Mesodermal cell (in vitro differentiated cells): ENCODE measurements around the gene RUNX3.
"Not testable (repeated sequence)": the region's sequence is repeated elsewhere in the genome, so short reads cannot be mapped to it uniquely, and the experiment has no call there.

Source experiments
- H3K27ac ChIP-seq: 2 replicates; pipeline ENCODE4 v1.7.0; 2013; ENCODE audit warnings: mild to moderate bottlenecking, low read depth, low read length, moderate library complexity; ENCODE audit not compliant: severe bottlenecking
- H3K36me3 ChIP-seq: 2 replicates; pipeline ENCODE4 v1.7.1; 2013; ENCODE audit warnings: mild to moderate bottlenecking, low read length, moderate library complexity; ENCODE audit not compliant: control insufficient read depth, insufficient read depth
- H3K4me1 ChIP-seq: one replicate; pipeline ENCODE4 v1.7.1; 2013; ENCODE audit warnings: mild to moderate bottlenecking, low read length; ENCODE audit not compliant: insufficient read depth, control insufficient read depth, poor library complexity, severe bottlenecking
- H3K4me3 ChIP-seq: 2 replicates; pipeline ENCODE4 v1.7.0; 2013; ENCODE audit warnings: low read length, control low read depth, mild to moderate bottlenecking; ENCODE audit not compliant: insufficient read depth, poor library complexity, severe bottlenecking; ENCODE audit errors: extremely low read depth
- H3K9me3 ChIP-seq: 2 replicates; pipeline ENCODE4 v1.7.1; 2013; ENCODE audit warnings: mild to moderate bottlenecking, low read length, moderate library complexity; ENCODE audit not compliant: control insufficient read depth
- WGBS, 2 experiments: methylation state at CpG; one replicate each; pipeline ENCODE4 v1.1.5; 2013; ENCODE audit warnings: missing lambda C conversion rate in 2 of 2; ENCODE audit not compliant: insufficient coverage in 2 of 2; 5-methylcytosine and 5-hydroxymethylcytosine counted together

The RUNX3 gene

DNA sequence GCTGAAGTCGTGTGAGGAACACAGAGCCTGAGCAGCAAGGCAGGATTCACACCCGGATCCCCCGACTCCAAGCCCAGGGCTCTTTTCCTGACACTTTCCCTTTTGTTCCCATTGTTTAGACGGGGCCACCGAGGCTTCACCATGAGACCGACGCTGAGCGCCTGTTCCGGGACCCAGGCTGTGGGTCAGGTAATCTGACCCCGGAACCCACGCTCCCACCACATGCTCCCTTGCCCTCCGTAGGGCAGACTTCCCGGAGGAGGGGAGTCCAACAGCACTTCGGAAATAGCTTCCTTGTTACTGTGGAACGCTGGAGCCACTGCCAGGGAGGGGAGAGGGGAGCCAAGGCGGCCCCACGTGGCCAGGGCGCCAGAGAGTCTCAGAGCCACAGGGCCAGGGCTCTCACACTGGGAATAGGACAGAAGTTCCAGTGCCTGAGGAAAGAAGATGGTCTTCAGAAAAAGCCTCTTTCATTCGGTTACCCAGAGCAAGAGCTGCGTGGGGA is 18.4 kb downstream of the RUNX3 start:
- Histone ChIP-seq H3K4me1 (peaks cover 18% of the 10 kb centered on the region), H3K36me3 (peaks cover 4% of the 10 kb centered on the region), H3K27ac (no peak overlapping the region), H3K9me3 (no peaks in the 10 kb centered on the region), H3K4me3 (no peak overlapping the region)
- 93 to 96% methylated on average over 16 to 19 of the region's 20 CpGs for WGBS, 2 experiments

DNA sequence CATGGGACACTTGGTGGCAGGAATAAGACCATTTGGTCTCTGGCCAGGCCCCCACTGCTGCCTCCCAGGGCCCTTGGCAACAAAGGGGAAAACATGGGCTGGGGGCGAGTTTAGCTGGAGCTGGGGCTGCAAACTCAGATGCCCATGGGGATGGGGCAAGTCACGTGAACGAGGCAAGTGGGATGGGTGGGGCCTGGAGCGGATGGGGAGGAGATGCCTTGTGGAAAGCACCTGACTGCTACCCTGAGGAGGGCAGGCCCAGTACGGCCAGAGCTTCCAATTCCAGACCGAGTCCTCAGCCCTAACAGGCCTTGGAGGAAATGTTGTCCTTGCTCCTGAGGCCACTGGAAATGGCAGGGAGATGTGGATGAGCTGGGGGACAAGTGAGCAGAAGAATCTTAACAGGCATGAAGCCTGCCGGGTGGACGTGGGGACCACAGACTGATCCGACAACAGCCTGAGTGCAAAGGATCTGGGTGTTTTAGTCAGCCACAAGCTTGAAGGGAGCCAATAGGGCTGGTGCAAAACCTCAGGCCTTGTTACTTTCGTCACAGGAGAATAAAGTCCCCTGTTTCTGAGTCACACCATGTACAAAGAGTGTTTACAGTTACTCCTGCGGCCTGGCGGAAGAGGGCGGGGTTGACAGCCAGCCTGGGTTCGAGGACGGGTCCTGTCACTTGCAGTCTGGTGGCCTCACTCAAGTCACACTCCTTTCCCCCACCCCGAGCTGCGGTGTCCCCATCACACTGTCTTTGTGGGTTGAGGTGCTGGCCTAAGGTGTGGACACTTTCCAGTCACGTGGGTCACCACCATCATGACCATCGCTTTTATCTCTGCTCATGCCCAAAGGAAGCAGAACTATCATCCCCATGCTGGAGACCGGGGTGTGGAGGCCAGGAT is 19.1 kb downstream of the RUNX3 start:
- Histone ChIP-seq H3K36me3 (peaks cover 7% of the 10 kb centered on the region), H3K4me3 (no peak overlapping the region), H3K9me3 (no peaks in the 10 kb centered on the region), H3K27ac (peak overlapping the region; percentile 5), H3K4me1 (peaks cover 18% of the 10 kb centered on the region)
- WGBS, 2 experiments = 91 to 92% methylated on average over 16 to 19 of the region's 20 CpGs

DNA sequence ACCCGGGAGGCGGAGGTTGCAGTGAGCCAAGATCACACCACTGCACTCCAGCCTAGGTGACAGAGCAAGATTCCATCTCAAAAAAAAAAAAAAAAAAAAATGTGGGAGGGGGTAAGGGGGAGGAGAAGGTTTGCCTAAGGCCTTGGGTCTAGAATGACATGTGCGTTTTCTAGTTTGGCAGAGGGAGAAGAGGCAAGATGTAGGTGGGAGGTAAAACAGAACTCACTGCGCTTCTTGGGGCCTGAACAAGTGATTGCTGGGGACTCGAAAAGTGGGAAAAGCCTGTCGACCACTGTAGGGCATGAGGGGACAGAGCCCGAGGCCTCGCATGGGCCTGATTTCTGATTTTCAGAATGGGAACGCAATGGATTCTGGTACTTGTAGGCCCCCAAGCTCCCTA is 19.9 kb downstream of the RUNX3 start:
- H3K27ac ChIP-seq = no peak overlapping the region
- H3K4me3 ChIP-seq = no peak overlapping the region
- H3K4me1 ChIP-seq = peaks cover 18% of the 10 kb centered on the region
- no peaks in the 10 kb centered on the region for H3K9me3 ChIP-seq
- WGBS, 2 experiments = 92 to 94% methylated on average over 7 to 8 of the region's 9 CpGs
- H3K36me3 ChIP-seq = peaks cover 7% of the 10 kb centered on the region

DNA sequence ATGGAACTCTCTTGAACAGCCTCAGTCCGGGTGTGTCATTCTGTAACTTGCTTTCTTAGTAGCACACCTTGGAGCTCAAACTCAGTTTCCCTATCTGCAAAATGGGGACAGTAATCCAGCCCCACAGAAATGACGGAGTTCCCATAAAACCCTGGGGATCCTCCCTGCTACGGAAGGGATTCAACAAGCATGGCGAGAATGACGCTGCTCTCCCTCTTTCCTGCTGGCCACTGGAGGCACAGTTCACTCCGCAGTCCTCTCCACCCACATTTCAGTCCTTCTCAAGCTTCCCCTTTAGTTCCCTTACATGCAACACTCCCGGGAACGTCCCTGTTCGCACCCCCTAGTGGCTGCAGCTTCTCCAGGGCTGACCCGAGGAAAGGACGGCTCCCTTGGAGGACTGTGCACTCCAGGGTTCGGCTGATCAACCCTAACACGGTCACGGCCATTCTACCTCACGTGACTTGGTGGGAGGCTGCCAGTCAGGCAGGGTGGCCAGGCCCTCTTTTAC is 20.6 kb downstream of the RUNX3 start:
- H3K9me3 ChIP-seq = no peaks in the 10 kb centered on the region
- no peak overlapping the region for H3K4me3 ChIP-seq
- peaks cover 14% of the 10 kb centered on the region for H3K4me1 ChIP-seq
- H3K36me3 ChIP-seq = peaks cover 7% of the 10 kb centered on the region
- 49% methylated on average over 12 to 15 of the region's 15 CpGs for WGBS, 2 experiments
- no peak overlapping the region for H3K27ac ChIP-seq

DNA sequence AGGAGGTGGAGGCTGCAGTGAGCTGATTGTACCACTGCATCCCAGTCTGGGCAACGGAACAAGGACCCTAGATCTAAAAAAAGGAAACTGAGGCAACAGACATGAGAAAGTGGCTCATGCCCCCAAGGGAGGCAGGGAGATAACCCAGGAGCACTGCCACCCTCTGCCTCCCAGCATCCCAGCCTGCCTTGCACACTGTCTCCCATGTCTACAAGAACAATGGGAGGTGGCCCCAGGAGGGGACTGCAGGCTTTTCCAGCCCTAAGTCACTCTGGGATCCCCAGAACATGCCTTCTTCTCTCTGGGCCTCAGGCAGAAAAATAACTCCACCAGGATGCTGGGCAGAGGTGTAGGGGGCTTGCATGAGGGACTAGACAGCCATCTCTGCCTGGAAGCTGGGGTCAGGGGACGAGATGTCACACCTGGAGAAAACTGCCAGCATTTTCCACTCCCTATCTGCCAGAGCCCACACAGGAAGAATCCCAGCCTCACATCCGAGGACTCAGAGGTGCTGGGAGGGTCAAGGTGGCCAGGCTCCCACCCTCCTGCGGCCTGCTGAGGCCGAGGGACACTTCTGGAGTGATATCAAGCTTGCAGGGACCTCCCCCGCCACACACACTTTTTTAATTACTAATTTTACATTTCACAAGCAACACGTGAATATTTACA is 21.4 kb downstream of the RUNX3 start:
- WGBS, 2 experiments = 90 to 92% methylated on average over 4 to 6 of the region's 7 CpGs
- H3K4me1 ChIP-seq = peaks cover 13% of the 10 kb centered on the region

DNA sequence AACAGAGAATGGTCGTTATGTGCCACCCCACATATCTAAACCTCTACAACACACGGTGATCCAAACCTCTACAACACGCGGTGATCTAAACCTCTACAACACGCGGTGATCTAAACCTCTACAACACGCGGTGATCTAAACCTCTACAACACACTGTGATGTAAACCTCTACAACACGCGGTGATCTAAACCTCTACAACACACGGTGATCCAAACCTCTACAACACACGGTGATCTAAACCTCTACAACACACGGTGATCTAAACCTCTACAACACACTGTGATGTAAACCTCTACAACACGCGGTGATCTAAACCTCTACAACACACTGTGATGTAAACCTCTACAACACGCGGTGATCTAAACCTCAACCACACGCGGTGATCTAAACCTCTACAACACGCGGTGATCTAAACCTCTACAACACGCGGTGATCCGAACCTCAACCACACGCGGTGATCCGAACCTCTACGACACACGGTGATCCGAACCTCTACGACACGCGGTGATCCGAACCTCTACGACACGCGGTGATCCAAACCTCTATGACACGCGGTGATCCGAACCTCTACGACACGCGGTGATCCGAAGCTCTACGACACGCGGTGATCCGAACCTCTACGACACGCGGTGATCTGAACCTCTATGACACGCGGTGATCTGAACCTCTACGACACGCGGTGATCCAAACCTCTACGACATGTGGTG is 22.3 kb downstream of the RUNX3 start:
- WGBS, 2 experiments = 86 to 91% methylated on average over 26 to 43 of the region's 57 CpGs
- not testable (repeated sequence) for H3K9me3 ChIP-seq, H3K4me3 ChIP-seq, H3K36me3 ChIP-seq, H3K27ac ChIP-seq
- peaks cover 13% of the 10 kb centered on the region for H3K4me1 ChIP-seq

More for the DNA sequence above, 21.4 kb downstream of the RUNX3 start:
- Histone ChIP-seq H3K9me3 (no peaks in the 10 kb centered on the region), H3K4me3 (no peak overlapping the region), H3K27ac (no peak overlapping the region), H3K36me3 (peaks cover 7% of the 10 kb centered on the region)

DNA sequence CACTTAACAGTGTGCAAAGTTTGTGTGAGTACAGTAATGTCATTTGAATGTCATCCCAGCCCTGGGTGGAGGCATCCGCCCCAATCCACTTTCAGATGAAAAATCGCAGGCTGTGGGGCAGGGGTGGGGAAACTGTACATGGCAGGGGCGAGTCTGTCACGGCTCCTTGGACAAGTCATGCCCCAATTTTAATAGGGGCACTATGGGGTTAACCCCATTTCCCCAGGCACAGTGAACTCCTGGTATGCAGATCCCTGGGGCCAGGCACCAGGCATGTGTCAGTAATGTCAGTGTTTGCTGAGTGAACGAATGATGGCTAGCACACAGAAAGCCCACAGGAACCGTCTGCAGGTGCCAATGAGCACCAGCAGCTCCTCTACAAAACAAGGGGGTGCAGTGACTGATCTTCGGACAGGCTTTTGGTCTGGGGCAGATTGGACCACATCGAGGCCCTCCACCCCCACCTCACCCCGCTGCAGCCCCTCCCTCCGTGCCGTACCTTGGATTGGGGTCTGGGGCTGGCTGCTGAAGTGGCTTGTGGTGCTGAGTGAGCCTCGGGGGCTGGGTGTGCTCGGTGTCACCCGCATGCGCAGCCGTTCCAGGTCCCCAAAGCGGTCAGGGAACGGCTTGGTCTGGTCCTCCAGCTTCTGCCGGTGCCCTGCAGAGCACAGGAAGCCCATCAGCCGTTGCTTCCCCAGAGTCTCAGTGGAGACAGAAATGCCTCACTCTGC is 23.2 kb downstream of the RUNX3 start:
- Histone ChIP-seq H3K4me3 (no peak overlapping the region), H3K27ac (no peak overlapping the region), H3K36me3 (peaks cover 7% of the 10 kb centered on the region), H3K4me1 (peaks cover 13% of the 10 kb centered on the region), H3K9me3 (no peaks in the 10 kb centered on the region)
- WGBS, 2 experiments = 93% methylated on average over 17 to 18 of the region's 20 CpGs

DNA sequence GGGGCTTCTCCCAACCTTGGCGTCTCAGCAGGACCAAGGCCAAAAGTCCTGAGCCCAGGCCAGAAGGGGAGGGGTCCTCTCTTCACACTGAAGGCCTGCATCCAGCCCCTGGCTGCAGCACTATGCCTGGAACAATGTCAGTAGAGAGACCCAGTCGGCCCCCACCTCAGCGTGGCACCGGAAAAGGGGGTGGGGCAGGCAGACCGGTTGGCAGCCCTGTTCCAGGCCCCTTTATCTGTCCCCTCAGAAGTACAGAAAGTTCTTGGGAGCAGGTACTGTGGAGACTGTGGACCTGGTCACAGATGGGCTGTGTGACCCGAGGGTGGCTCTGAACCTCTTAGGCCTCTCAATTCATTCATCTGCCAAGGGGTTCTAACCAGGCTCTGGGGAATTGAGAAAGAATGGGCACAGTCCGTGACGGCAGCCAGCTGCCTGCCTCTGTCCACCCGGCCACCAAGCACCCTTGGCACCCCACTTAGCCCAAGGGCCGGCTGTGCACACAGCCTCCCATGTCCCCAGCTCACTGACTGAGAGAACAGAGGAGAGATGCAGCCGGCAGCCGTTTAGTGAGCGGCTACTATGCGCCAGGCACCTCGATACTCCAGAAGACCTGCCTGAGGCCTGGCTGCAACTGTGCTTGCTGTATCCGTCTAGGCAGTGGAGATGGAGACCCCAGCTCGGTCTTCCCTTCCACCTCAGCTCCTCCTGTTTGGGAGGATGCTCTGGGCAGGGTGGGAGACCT is 23.9 kb downstream of the RUNX3 start:
- H3K27ac ChIP-seq = no peak overlapping the region
- WGBS, 2 experiments = 88 to 93% methylated on average over 14 to 15 of the region's 17 CpGs
- H3K36me3 ChIP-seq = peaks cover 7% of the 10 kb centered on the region
- H3K9me3 ChIP-seq = no peaks in the 10 kb centered on the region
- H3K4me1 ChIP-seq = peaks cover 8% of the 10 kb centered on the region
- H3K4me3 ChIP-seq = no peak overlapping the region

DNA sequence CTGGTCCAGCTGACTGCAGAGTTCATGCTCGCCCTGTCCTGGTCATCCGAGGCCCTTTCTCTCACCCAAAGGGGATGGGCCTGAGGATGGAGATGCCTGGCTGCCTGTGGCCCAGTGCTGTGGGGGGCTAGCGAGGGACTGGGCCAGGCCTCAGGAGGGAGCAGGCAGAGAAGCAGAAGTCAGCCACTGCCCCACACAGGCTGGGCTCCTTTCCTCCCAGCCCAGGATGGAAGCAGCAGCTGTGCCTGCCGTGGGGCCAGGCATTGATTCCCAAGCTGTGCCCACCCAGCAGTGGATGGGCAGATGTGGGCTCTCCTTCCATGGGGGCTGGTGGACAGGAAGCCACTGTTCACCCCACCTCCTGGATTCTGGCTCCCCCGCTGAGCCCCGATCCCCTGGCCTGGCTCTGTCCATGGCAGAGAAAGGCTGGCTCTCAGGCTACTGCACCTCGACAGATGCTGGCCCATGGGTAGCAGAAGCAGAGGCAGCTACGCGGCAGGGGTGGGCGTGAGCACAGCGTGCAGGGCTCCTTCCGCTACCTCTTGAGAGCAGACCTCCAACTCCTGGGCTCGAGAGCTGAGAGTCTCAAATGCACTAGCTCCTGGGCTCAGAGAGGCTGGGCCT is 24.6 kb downstream of the RUNX3 start:
- H3K4me3 ChIP-seq = no peak overlapping the region
- WGBS, 2 experiments = 86 to 93% methylated on average over 11 of the region's 13 CpGs
- H3K4me1 ChIP-seq = peaks cover 1% of the 10 kb centered on the region
- no peaks in the 10 kb centered on the region for H3K9me3 ChIP-seq
- H3K36me3 ChIP-seq = peaks cover 7% of the 10 kb centered on the region
- no peak overlapping the region for H3K27ac ChIP-seq
